Skeletal muscle tissue (tissue), 4 donors: Measurements from ENCODE around the gene SPATA19. TPM values are rescaled to one million over a fixed set of nuclear protein-coding genes. Genes with fewer than 3 reads are reported as not detected.

Experiments
- H3K27ac ChIP-seq: one replicate; pipeline ENCODE4 v1.7.0; 2013; ENCODE audit warnings: mild to moderate bottlenecking, low read depth, low read length, inconsistent platforms
- H3K27me3 ChIP-seq, 3 donors: one replicate each; pipeline ENCODE4 v1.7.0; 2013; ENCODE audit warnings: low read length in 3 of 3; ENCODE audit not compliant: control insufficient read depth in 3 of 3, insufficient read depth in 3 of 3
- H3K36me3 ChIP-seq, 3 donors: one replicate each; pipeline ENCODE4 v1.7.0; 2013; ENCODE audit warnings: low read length in 3 of 3; ENCODE audit not compliant: control insufficient read depth in 3 of 3, insufficient read depth in 3 of 3
- H3K4me1 ChIP-seq, 3 donors: one replicate each; pipeline ENCODE4 v1.7.0; 2013; ENCODE audit warnings: low read length in 3 of 3, mild to moderate bottlenecking in 3 of 3; ENCODE audit not compliant: control insufficient read depth in 3 of 3, insufficient read depth in 3 of 3
- H3K4me3 ChIP-seq, 3 donors: one replicate each; pipeline ENCODE4 v1.7.0; 2013; ENCODE audit warnings: low read length in 3 of 3
- H3K9ac ChIP-seq, 3 donors: one replicate each; pipeline ENCODE4 v1.7.0; 2013; ENCODE audit warnings: low read length in 3 of 3, mild to moderate bottlenecking in 3 of 3, moderate library complexity in 2 of 3, low read depth in 1 of 3
- H3K9me3 ChIP-seq, 3 donors: one replicate each; pipeline ENCODE4 v1.7.0; 2013; ENCODE audit warnings: low read length in 3 of 3; ENCODE audit not compliant: control insufficient read depth in 3 of 3
- total RNA-seq: library from RNA; depleted of rRNA; stranded (reverse); fragments of >200 nt; gene quantifications from one replicate; pipeline ENCODE4 v1.2.3, GENCODE V29; 2014
- donor health status: Osteomylitis.

The SPATA19 gene
- total RNA-seq, 1 donor from 2014 or later = not detected

GRCh38 chr11:133819746-133820315 is 25.5 kb downstream of the SPATA19 start:
- no peaks in the 10 kb centered on the region for H3K4me1 ChIP-seq
- no peaks in the 10 kb centered on the region for H3K36me3 ChIP-seq
- no peak overlapping the region for H3K9ac ChIP-seq
- no peak overlapping the region for H3K27ac ChIP-seq
- H3K4me3 ChIP-seq = no peak overlapping the region
- peaks cover 3 to 21% (median 5%) of the 10 kb centered on the region in 3 donors for H3K27me3 ChIP-seq
- H3K9me3 ChIP-seq = no peaks in the 10 kb centered on the region

DNA sequence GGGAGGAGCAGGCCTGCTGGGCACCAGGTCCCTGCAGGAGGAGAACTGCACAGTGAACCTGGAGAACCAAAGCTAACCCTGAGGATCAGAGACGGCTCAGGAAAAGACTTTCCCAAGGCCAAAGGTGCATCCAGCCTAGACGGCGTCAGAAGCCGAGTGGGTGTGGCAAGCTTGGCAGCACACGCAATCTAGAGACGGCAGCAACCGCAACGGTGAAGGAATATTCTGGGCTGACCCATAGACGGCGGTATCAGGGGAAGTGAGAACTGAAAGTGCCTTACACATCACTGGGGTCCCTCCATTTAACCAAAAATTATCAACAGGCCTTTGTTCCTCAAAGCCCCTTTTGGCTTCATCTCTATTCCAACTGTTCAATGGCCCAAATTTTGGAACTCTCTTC is 26.2 kb downstream of the SPATA19 start:
- Histone ChIP-seq H3K4me3 (no peak overlapping the region), H3K9me3 (no peaks in the 10 kb centered on the region), H3K4me1 (no peaks in the 10 kb centered on the region), H3K36me3 (no peaks in the 10 kb centered on the region), H3K27me3 (peaks cover 3 to 26% (median 5%) of the 10 kb centered on the region in 3 donors), H3K9ac (no peak overlapping the region), H3K27ac (no peak overlapping the region)

GRCh38 chr11:133818302-133818701 is 27.0 kb downstream of the SPATA19 start:
- Histone ChIP-seq H3K4me1 (no peaks in the 10 kb centered on the region), H3K4me3 (no peak overlapping the region), H3K36me3 (no peaks in the 10 kb centered on the region), H3K27ac (no peak overlapping the region), H3K9ac (no peak overlapping the region), H3K27me3 (peaks cover 3 to 25% (median 5%) of the 10 kb centered on the region in 3 donors), H3K9me3 (no peaks in the 10 kb centered on the region)

GRCh38 chr11:133817449-133817848 is 27.9 kb downstream of the SPATA19 start:
- no peaks in the 10 kb centered on the region for H3K9me3 ChIP-seq
- H3K27ac ChIP-seq = no peak overlapping the region
- H3K9ac ChIP-seq = no peak overlapping the region
- no peaks in the 10 kb centered on the region for H3K4me1 ChIP-seq
- H3K4me3 ChIP-seq = no peak overlapping the region
- H3K27me3 ChIP-seq = peaks cover 5 to 22% (median 5%) of the 10 kb centered on the region in 3 donors
- no peaks in the 10 kb centered on the region for H3K36me3 ChIP-seq

GRCh38 chr11:133816146-133816870 is 29.0 kb downstream of the SPATA19 start:
- Histone ChIP-seq H3K9ac (no peak overlapping the region), H3K27ac (no peak overlapping the region), H3K36me3 (no peaks in the 10 kb centered on the region), H3K9me3 (no peaks in the 10 kb centered on the region), H3K4me1 (no peaks in the 10 kb centered on the region), H3K27me3 (peaks cover 5 to 25% (median 8%) of the 10 kb centered on the region in 3 donors), H3K4me3 (no peak overlapping the region)

GRCh38 chr11:133815636-133816035 is 29.7 kb downstream of the SPATA19 start:
- no peak overlapping the region for H3K4me3 ChIP-seq
- no peak overlapping the region for H3K27ac ChIP-seq
- no peaks in the 10 kb centered on the region for H3K36me3 ChIP-seq
- no peaks in the 10 kb centered on the region for H3K9me3 ChIP-seq
- peaks cover 5 to 31% (median 8%) of the 10 kb centered on the region in 3 donors for H3K27me3 ChIP-seq
- no peaks in the 10 kb centered on the region for H3K4me1 ChIP-seq
- H3K9ac ChIP-seq = no peak overlapping the region

- no peak overlapping the region for H3K27ac ChIP-seq
- H3K36me3 ChIP-seq = no peaks in the 10 kb centered on the region
- peaks cover 5 to 29% (median 8%) of the 10 kb centered on the region in 3 donors for H3K27me3 ChIP-seq
- no peak overlapping the region for H3K4me3 ChIP-seq
- H3K9ac ChIP-seq = no peak overlapping the region
- H3K9me3 ChIP-seq = no peaks in the 10 kb centered on the region
- peaks cover 6 to 8% (median 7%) of the 10 kb centered on the region in 3 donors for H3K4me1 ChIP-seq
These were observed 30.7 kb downstream of the SPATA19 start for GRCh38 chr11:133814588-133815100.

DNA sequence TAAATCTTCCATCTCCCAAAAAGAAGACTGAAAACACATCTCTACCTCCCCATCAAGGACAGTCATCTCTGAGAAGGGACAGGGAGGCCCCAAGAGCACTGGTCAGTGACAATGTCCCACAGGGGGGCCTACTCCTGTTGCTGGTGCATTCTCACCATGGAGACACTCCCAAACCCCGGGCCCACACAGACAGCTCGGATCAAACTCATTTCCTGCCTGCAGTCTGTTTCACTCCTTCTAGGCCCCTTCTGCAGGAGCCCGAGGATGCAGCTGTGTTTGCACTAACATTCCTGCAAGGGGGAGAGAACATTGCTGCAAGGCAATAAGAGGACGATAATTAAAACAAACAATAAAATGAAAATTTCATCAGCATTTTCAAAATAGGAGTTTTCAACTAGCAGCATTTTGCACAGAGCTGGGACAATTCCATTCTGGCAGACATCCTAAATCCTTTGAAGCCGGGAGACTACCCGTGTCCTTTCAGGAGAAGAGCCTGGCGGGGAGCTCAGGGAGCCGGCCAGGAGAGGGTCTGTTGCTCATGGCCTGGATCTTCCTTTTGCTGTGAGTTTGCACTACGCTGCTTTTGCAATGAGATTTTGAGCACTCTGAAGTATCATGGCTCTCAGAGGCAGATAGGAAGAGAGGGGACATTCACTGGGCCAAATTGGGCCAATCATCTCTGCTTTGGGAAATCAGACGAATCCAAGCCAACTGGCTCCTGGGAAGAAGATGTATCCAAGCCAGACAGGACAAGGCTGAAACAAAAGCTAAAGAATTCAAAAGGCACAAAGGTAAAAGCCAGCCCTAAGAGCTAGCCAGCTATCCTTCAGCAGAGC is 33.2 kb downstream of the SPATA19 start:
- Histone ChIP-seq H3K4me1 (peaks cover 10 to 12% (median 10%) of the 10 kb centered on the region in 3 donors), H3K36me3 (no peaks in the 10 kb centered on the region), H3K27me3 (peaks cover 5 to 29% (median 8%) of the 10 kb centered on the region in 3 donors), H3K9ac (no peak overlapping the region), H3K9me3 (no peaks in the 10 kb centered on the region), H3K27ac (no peak overlapping the region), H3K4me3 (no peak overlapping the region)

GRCh38 chr11:133810766-133811165 is 34.5 kb downstream of the SPATA19 start:
- no peak overlapping the region for H3K4me3 ChIP-seq
- peaks cover 0 to 20% (median 4%) of the 10 kb centered on the region in 3 donors for H3K27me3 ChIP-seq
- no peaks in the 10 kb centered on the region for H3K9me3 ChIP-seq
- no peak overlapping the region for H3K27ac ChIP-seq
- H3K36me3 ChIP-seq = no peaks in the 10 kb centered on the region
- H3K9ac ChIP-seq = no peak overlapping the region
- H3K4me1 ChIP-seq = peaks cover 10 to 12% (median 10%) of the 10 kb centered on the region in 3 donors
